NCI-H82 treated with DMSO at 0.1 percent for 48 hours (cell line): ENCODE data around the gene KSR1.
"Not testable (repeated sequence)": the region's sequence is repeated elsewhere in the genome, so short reads cannot be mapped to it uniquely, and the experiment has no call there.

Experiments
- DNase-seq: peaks from one replicate; lab custom pipeline; 2025; ENCODE audit not compliant: unreplicated experiment; lab: John Stamatoyannopoulos, UW

The KSR1 gene

DNA sequence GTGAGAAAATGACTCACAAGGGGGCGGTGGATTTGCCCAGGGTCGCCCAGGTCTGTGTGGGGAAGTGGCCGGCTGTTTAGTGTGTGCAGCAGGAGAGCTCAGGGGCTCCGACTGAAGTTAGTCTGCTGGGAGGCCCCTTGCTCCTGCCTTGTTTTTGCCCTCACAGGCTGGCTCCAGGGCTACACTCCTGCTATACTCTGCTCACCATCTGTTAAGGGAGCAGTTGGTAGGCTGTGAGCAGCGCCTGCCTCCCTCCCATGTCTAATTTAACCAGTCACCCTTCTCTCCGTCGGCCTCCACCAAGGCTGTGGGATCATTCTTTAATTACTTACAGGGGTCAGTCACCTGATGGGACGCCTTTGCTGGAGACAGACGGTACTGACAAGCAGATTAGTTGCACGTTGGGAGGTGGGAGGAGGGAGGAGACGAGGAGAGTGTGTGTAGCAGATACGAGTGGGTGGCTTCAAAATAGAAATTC lies 35.5 kb downstream of the KSR1 start:
- DNase-seq = peak; percentile 99

DNA sequence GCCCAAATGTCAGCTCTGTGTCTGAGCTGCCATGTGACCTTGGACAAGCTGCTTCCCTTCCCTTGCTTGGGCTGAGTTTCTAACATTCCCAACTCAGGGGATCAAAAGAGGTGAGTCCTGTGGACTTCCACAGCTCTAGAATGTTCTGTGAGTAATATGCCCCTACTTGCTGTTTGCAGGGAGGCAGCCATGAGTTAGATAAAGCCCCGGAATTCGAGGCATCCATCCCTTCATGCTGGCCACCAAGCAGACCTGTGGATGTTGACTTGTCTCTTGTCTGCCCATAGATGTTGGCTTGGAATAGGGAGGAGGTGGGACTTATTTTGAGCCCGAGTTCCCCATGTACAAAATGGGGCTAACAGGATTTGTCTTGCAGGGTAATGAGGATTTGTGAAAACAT lies 36.2 kb downstream of the KSR1 start:
- no peak for DNase-seq

DNA sequence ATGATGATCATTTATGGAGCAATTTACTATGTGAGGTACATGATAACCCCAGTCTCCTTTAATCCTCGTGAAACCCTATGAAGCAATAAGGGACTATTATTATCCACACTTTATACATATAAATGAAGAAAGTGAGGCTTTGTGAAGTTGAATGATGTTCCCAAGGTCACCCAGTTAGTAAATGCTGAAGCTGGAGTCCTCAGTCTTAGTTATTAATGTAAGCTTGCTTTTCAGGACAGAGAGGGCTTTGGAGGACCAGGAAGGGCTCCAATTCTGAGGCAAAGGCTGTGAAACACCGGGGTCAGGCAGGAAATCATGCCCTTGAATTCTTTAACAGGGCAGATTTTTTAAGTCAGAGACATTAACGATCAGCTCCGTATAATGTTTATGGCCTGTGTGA lies 36.8 kb downstream of the KSR1 start:
- no peak for DNase-seq

DNA sequence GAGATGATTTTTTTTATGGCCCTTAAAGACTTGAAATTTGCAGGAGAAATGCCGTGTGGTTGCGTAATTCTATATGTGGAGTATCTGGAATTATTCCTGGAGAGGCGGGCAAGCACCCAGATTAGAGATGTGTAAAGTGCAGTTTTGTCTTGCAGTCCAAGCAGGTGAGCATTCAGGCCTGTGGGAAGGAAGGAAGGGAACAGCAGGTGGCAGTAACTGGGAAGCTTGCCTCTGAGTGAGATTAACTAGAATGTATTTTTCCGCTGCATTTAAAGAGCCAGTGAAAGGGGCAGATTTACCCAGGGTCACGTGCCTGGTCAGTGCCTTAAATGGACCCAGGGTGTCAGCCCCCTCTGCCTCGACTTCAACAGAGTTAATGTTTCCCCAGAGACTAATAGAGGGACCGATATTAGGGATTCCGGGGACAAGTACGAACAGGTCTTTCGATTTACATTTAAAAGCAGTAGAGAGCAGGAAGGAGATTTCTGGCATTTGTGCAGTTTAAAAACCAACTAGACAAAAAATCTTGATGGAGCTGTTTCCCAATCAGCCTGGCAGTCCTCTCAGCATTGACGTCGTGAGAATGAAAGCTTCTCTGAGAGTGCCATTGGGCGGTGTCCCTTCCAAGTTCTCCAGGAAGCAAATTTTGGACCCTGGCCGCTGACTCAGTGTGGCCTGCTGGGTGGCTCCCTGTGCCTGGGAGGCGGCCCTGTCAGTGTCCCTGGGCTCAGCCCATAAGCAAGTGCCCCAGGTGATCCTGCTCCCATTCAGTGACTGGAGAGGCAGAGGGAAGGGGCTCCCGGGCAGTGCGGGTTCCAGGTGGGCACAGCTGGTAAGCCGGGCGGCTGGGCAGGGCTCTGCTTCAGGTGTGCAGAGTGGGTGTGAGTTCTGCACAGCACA lies 38.2 kb downstream of the KSR1 start:
- peak; percentile 71 for DNase-seq

DNA sequence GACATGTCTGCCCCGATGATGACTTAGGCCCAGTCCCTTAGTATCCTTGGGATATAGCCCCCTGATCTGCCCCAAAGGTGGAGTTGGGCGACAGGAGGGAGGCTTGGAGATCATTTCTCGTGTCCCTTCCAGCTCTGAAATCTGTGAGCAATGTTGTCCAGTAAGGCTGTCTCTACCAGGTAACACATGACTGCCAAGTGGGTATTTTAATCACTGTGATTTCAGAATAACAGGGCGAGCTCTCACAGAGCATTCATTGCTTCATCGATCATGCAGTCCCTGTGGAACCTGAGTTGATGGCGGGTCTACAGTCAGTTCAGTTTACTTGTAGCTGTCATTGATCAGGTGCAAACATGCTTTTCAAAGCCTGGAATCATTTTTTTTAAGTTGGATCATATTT lies 39.2 kb downstream of the KSR1 start:
- no peak for DNase-seq

DNA sequence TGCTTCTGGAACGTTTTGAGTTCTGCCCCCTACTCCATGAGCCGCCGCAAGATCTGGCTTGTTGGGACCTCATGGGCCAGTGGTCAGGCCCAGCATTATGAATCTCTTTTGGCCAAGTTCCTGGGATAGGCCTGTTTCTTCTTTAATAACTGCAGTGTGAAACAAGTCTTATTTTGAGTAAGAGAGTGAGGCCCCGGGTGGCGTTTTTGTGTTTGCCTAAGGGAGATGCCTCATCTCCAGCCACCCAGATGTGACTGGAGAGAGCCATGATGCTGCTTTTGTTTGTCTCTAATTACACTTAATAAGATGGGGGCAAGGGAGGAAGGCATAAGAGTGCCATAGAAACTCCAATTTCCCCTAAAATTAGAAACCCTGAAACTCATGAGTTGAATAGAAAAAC lies 39.8 kb downstream of the KSR1 start:
- no peak for DNase-seq

DNA sequence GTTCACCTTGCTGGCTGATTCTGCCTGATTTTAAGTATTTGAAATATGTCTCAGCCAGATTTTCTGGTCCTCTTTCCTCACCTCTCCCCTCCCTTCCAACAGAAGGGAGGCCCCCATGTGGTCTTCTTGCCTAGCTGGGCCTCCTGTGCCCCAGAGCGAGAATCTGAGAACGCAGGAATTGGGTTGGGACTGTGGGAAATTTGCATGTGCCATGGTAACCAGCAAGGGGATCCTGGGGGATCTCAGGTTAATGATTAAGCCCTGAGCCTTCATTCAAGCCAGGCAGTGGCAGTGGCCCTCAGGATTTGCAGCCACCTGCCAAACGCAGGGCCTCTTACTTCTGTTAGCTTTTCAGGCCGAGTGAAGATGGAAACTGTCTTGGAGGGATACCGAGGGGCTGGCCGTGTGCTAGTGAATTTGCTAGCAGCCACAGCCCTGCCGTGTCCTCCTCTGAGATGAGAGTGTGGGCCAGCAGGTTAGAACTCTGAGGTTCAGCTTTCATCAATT lies 40.2 kb downstream of the KSR1 start:
- peak; percentile 44 for DNase-seq

DNA sequence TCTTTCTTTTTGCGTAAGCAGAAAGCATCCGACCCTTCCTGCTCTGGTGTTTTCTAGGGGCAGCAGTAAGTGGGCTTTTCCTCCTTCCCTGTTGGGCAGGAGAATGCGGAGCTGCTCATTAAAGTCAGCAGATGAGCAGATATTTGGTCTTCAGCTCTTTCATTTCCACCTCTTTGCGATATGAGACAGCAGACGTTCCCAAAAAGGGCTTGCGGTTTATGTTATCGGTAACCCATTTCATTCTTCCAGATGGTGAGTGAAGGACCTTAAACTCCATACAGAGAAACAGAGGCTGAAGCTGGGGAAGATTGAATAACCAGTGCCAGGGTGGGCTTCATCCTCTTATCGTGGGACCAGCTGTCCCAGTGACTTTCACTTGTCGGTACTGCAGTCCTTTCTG lies 40.7 kb downstream of the KSR1 start:
- peak; percentile 26 for DNase-seq

DNA sequence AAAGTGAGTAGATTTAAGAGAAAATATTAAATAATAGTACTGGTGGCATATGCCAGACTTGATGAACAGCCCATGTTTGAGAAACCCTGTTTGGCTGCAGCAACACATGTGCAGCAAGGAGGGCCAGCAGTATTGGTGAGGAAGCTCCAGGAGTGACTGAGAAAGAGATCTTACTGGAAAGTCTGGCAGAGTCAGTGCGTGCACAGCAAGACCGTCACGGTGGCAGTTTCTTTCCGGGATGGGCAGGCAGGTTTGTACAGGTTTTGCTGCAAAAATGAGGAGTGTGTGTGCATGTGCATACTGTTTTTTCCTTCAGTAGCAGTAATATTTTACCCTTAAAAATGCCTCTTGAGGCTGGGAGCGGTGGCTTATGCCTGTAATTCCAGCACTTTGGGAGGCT lies 41.4 kb downstream of the KSR1 start:
- no peak for DNase-seq

DNA sequence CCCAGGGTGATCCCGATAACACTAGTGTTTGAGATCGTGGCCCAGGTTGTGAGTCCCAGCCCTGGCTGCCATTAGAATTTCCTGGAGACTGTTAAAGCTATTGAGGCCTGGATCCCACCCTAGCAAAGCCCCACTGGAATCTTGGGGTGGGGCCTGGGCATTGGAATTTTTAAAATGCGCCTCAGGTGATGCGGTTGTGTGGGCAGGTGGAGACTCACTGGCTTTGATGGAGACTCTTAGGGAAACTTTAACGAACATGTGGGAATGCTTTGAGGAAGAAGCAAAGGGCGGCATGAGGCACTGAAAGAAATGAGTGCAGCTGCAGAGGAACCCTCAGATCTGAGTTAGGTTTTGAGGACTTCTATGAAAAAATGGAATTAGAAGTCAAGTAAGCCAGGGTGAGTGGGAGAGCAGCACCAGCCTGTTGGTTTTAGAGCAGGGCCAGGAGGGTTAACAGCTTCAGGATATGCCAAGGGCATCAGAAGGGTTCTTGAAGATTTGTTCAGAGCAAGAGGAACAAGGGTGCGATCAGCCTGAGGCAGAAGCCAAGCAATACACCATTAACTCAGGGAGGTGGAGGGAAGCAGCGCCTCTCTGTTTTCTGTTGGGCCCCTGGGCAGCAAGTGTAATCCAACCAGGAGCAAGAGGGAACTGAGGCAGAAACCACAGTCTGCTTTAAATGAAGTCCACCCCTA lies 42.5 kb downstream of the KSR1 start:
- DNase-seq = no peak

DNA sequence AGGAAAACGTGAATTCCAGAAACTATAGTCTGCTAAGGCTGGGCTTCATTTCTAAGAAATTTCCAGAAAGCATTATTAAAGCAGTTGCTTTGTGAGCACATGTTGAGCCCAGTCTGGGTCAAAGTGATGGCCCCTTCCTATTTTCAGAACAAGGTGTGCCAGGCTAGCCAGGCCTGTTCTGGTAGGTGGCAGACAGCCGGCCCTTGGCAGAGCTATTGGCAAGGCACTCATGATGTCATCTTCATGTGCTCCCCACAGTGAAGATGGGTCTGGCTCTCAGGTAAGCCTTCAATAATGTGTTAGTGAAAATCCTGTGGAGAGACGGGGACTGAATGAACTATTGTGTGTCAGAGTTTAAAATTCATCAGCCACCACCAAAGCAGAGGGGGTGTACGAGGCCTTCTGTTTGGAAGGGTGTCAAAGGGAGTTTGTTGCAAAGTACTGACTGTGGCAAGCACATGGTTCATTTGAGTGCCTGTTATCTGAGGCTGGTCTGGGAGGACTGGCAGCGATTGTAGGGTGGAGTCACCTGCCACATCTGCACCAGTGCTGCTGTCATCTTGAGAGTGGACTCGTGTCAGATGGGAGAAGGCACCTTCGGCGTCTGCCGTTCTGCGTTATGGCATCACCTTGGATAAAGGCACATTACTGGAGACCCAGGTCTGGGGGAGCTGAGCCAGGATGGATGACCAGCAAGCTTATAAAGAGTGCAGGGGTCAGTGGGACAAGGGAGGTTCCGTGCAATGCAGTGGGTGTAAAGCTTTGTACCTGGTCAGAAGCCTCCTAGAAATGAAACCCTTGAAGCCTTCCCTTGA lies 43.4 kb downstream of the KSR1 start:
- DNase-seq = no peak

DNA sequence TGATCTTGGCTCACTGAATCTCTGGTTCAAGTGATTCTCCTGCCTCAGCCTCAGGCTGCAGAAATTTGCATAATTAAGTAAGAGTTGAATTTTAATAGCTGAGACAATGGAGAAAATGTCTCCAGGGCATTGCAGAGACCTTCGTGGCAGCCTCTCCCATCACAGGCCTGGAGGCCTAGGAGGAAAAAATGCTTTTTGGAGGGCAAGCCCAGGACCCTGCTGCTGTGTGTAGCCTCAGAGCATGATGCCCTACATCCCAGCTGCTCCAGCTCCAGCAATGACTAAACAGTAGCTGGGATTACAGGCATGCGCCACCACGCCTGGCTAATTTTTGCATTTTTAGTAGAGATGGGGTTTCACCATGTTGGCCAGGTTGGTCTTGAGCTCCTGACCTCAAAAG lies 45.1 kb downstream of the KSR1 start:
- DNase-seq = not testable (repeated sequence)

DNA sequence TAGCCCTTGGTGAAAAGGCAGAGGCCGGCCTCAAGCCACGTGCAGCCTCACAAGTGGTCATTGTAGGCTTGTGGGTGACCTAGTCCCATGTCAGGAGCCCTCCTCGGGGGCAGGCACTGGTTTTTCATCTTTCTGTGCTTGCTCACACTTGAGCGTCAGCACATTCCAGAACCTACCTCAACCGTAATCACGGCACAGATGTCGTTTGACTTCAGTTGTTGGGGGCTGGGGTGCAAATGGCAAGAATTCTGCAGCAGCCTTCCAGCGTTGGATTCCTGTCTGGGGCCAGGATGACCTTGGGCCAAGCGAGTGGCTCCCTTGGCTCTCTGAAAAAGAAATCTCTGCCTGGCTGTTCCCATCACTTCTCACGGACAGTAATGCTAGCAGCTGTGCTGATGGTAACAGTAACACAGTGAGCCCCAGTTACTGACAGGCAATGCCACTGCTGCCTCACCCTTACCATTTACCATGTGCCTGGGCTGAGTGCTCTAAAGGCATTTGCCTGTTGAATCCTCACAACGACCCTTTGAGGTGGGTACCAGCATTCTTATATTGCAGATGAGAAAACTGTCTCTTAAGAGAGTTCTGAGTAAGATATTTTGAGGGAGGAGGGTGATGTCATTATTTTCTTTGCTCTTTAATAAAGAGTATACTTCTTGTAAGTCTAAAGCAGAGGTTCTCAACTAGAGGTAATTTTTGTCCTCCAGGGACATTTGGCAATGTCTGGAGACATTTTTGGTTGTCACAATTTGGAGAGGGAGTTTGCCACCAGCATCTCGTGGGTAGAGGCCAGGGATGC lies 46.5 kb downstream of the KSR1 start:
- DNase-seq = no peak

DNA sequence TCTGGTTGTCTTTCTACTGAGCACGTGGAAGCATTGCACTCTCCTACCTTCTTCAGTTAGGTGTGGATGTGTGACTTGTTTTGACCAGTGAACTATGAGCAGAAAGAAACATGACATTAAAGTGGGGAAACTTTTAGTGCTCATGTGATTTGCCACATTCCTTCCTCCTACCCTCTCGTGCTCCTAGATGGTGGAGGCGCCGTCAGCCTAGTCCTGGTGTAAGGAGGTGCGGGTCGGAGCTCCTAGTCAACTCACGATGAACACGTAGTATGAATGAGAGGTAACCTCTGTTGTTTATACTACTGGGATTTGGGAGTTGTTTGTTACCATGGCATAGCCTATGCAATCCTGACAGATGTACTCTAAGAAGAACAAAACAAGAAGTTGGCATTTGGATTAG lies 47.4 kb downstream of the KSR1 start:
- no peak for DNase-seq

DNA sequence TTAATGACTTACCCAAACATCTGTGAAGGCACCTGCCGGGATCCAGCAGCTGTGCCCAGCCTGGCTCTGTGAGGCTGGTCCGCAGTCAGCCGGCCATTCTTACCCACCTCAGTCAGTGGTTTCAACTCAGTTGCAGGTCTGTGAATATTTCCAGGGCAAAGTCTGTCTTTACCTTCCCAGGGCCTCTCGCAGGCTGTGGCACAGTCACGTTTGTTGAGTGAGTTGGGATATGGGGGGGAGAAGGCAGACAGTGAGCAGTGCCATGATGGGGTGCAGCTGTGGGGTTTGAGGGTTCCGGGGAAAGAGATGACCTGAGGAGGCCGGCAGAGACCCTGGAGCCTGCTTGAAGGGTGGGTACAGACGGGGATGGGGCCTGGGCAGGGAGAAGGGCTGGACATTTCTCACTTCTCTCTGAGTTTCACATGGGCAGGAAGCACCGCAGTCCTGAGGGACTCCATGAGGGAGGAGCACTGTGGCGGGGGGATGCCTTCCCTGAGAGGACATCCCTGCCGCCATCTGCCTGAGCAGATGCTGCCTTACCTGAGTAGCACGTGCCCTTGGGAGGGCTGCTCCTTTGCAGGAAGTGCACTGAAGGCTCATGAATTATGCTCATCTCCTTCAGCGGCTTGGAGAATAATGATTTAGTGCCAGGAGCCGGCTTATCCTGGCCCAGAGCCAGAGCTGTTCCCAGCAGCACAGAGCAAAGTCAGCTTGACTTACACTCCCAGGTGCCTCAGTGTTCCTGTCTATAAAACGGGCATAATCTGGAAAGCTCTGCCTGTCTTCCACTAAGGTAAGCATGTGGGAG lies 48.1 kb downstream of the KSR1 start:
- DNase-seq = peak; percentile 73

DNA sequence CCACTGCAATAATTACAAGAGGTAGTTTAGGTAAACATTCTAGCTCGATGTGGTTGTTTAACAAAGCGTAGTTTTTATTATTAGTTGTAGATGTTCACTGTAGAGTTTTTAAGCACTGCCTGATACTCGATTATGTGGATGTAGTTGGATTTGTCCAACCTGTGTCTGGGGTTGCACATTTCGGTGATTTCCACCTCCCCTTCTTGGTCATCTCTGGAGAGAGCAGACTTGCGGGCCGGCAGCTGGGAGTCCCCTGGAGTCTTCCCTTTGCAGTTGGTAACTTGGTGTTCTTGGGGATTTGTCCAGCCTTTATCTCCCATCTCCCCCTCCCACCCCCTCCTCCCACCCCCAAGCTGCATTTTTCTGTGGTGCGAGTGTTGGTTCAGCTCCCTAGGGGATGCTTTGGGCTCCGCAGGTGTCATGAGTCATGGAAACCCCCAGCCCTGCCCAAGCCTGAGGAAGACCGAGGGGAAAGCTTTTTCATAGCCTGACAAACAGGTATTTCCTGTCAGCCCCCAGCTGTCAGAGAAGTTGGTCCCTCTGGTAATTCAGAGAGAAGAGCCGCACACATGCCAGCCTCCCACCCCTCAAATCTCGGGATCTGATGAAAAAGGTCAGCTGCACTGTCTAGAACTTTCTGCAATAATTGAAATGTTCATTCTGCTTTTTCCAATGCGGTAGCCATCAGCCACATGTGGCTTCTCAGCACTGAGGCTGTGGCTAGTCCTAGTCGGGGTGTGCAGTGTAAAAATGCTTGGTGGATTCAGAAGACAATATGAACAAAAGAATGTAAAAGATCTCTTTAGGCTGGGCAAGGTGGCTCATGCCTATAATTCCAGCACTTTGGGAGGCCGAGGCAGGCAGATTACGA lies 50.3 kb downstream of the KSR1 start:
- DNase-seq = no peak

DNA sequence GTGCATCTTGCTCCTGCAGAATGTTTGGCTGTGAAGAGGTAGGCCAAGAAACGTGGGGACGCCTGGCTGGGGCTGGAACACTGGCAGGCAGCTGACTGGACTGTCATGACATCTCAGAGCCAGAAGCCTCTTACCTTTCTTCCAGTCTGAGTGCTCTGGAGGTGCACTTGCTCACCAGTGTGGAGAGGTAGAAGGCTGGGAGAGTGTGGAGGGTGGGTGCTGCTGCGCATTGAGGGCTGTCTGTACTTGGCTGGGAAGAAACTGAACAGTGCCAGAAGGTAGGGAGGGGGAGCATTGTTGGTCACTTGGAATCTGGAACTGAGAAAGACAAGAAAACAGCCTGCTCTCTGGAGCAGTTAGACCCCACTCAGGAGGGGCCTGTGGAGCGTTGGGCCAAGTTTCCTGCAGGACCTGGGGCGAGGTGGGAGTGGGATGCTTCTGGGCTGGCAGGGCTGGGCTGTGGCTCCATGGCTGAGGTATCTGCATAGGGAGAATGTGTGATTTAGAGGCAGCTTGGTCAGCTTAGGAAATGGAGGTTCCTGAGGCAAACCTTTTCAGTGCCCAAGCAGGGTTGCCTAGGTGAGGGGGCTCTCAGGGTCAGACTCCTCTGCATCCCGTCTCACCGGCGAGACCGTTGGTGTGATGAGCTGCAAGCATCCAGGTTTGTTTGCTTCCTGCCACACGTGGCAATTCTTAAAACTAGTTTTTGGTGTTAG lies 55.1 kb downstream of the KSR1 start:
- no peak for DNase-seq

DNA sequence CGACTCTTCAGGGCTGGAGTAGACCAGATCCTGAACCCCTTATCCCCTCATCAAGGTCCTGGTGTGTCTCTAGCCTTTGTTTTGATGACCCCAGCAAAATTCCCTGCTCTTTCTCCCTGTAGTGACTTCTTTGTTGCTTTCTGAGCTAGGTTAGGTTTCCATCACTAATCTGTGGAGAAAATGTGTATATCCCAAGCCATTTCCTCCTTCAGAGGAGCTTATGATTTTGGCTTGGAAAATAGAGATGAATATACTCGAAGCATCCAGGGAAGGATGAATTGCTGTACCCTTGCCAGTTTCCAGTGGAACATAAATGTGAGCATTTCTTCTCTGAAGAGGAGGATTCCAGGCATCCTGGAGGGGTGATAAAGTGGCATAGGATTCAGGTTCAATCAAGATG lies 55.8 kb downstream of the KSR1 start:
- DNase-seq = no peak
